Superior temporal gyrus (tissue), 1 donor: Measurements from ENCODE around the gene TBC1D1.

Experiments used
- DNase-seq: peaks from one replicate; pipeline ENCODE4 v3.0.0-alpha.2; 2016; ENCODE audit errors: extremely low spot score

Gene TBC1D1

GRCh38 chr4:37928426-37929416 lies 37.8 kb downstream of the TBC1D1 start:
- DNase-seq: peak; percentile 42

GRCh38 chr4:37934096-37934495 lies 43.2 kb downstream of the TBC1D1 start:
- no peak for DNase-seq

GRCh38 chr4:37934609-37935008 lies 43.7 kb downstream of the TBC1D1 start:
- no peak for DNase-seq

GRCh38 chr4:37935026-37935425 lies 44.1 kb downstream of the TBC1D1 start:
- DNase-seq: no peak

- DNase-seq: no peak
Observed at GRCh38 chr4:37936889-37937498, 46.1 kb downstream of the TBC1D1 start.

GRCh38 chr4:37938208-37938607 lies 47.3 kb downstream of the TBC1D1 start:
- no peak for DNase-seq

- no peak for DNase-seq
Observed at GRCh38 chr4:37946503-37947179, 55.8 kb downstream of the TBC1D1 start.

- DNase-seq: no peak
Observed at GRCh38 chr4:37948542-37948941, 57.7 kb downstream of the TBC1D1 start.

- DNase-seq: no peak
Observed at GRCh38 chr4:37949636-37950426, 58.9 kb downstream of the TBC1D1 start.

- DNase-seq: no peak
Observed at GRCh38 chr4:37951461-37952352, 60.8 kb downstream of the TBC1D1 start.

GRCh38 chr4:37953156-37953555 lies 62.3 kb downstream of the TBC1D1 start:
- DNase-seq: no peak

GRCh38 chr4:37953620-37954293 lies 62.9 kb downstream of the TBC1D1 start:
- DNase-seq: no peak

- no peak for DNase-seq
Observed at GRCh38 chr4:37956941-37957340, 66.1 kb downstream of the TBC1D1 start.

- no peak for DNase-seq
Observed at GRCh38 chr4:37958932-37959331, 68.0 kb downstream of the TBC1D1 start.

GRCh38 chr4:37960098-37960497 lies 69.2 kb downstream of the TBC1D1 start, which contains the start of gene PTTG2:
TSS of gene PTTG2 (plus strand) at chr4:37960398. CDS start at chr4:37960435, 37 bp downstream.
- DNase-seq: no peak

- DNase-seq: no peak
Observed at GRCh38 chr4:37960679-37961450, 70.0 kb downstream of the TBC1D1 start.

GRCh38 chr4:37964734-37965457 lies 74.0 kb downstream of the TBC1D1 start:
- no peak for DNase-seq

- DNase-seq: no peak
Observed at GRCh38 chr4:37966044-37966443, 75.2 kb downstream of the TBC1D1 start.
